CD4-positive, alpha-beta memory T cell (primary cell): ENCODE results near the gene PTEN. TPM values are rescaled to one million over a fixed set of nuclear protein-coding genes. Genes with fewer than 3 reads are reported as not detected.
A peak's percentile ranks its signal among the peaks of the same experiment; 100 is the strongest.
"Not testable (repeated sequence)": the region's sequence is repeated elsewhere in the genome, so short reads cannot be mapped to it uniquely, and the experiment has no call there.

Source experiments
- CTCF ChIA-PET: fragments of 350-600 bp; sonication (Branson Sonifier 250); formaldehyde crosslinking; loops from one replicate; lab custom pipeline; 2021; ENCODE audit warnings: inconsistent platforms; ENCODE audit not compliant: partially characterized antibody; lab: Charles Lee
- POLR2A ChIA-PET: fragments of 350-600 bp; sonication (Branson Sonifier 250); formaldehyde crosslinking; loops from one replicate; lab custom pipeline; 2021; ENCODE audit not compliant: partially characterized antibody; lab: Charles Lee
- DNase-seq, 5 donors: peaks; one replicate each; pipeline versions ENCODE4 v3.0.0 to v3.0.0-alpha.2; 2020 to 2022; ENCODE audit warnings: mixed read lengths in 1 of 5
- H3K27ac ChIP-seq: one replicate; pipeline ENCODE4 v1.7.0; 2013; ENCODE audit warnings: low read depth, low read length
- H3K27me3 ChIP-seq: 2 replicates; pipeline ENCODE4 v1.7.0; 2013; ENCODE audit warnings: mild to moderate bottlenecking, low read length, moderate library complexity; ENCODE audit not compliant: insufficient read depth
- H3K36me3 ChIP-seq: 2 replicates; pipeline ENCODE4 v1.7.0; 2013; ENCODE audit warnings: mild to moderate bottlenecking, low read length, moderate library complexity; ENCODE audit not compliant: insufficient read depth
- H3K4me1 ChIP-seq: 2 replicates; pipeline ENCODE4 v1.7.0; 2013; ENCODE audit warnings: mild to moderate bottlenecking, low read length, moderate library complexity; ENCODE audit not compliant: insufficient read depth
- H3K4me3 ChIP-seq, 2 donors: one replicate each; pipeline ENCODE4 v1.7.0; 2013; ENCODE audit warnings: low read length in 2 of 2, mild to moderate bottlenecking in 1 of 2
- H3K9me3 ChIP-seq, 2 donors: one replicate each; pipeline ENCODE4 v1.7.0; 2013; ENCODE audit warnings: low read length in 2 of 2, control low read depth in 1 of 2; ENCODE audit not compliant: control insufficient read depth in 1 of 2
- H3K27ac Mint-ChIP-seq, 7 donors: one replicate each; pipeline ENCODE4 v1.8.0; 2020 to 2021; ENCODE audit warnings: mixed read lengths in 7 of 7, mild to moderate bottlenecking in 6 of 7, inconsistent platforms in 3 of 7, moderate library complexity in 3 of 7
- H3K27me3 Mint-ChIP-seq, 2 donors: one replicate each; pipeline ENCODE4 v1.8.0; 2020 to 2021; ENCODE audit warnings: mixed read lengths in 2 of 2
- H3K36me3 Mint-ChIP-seq, 2 donors: one replicate each; pipeline ENCODE4 v1.8.0; 2020 to 2021; ENCODE audit warnings: mixed read lengths in 2 of 2, inconsistent platforms in 1 of 2, mild to moderate bottlenecking in 1 of 2
- H3K4me1 Mint-ChIP-seq, 4 donors: one replicate each; pipeline ENCODE4 v1.8.0; 2020 to 2021; ENCODE audit warnings: mixed read lengths in 4 of 4, mild to moderate bottlenecking in 1 of 4
- H3K4me3 Mint-ChIP-seq, 8 donors: one replicate each; pipeline ENCODE4 v1.8.0; 2020 to 2021; ENCODE audit warnings: mixed read lengths in 8 of 8, mild to moderate bottlenecking in 7 of 8, moderate library complexity in 6 of 8, inconsistent platforms in 3 of 8
- H3K9me3 Mint-ChIP-seq, 8 donors: one replicate each; pipeline ENCODE4 v1.8.0; 2020 to 2021; ENCODE audit warnings: mixed read lengths in 8 of 8, mild to moderate bottlenecking in 5 of 8, inconsistent platforms in 3 of 8, moderate library complexity in 1 of 8
- intact Hi-C: fragments of 100-400 bp; cut with micrococcal nuclease; formaldehyde crosslinking; loops from one replicate; pipeline ENCODE4 v1.15.1; 2023
- polyA plus RNA-seq, 2 donors: library from polyadenylated mRNA; unstranded; fragments of 300-500 nt; fragmentation: Illumina TruSeq; gene quantifications; one replicate each; pipeline ENCODE4 v1.2.3, GENCODE V29; 2021
- total RNA-seq, 2 experiments: library from RNA; stranded (reverse); gene quantifications; one replicate each; pipeline ENCODE4 v1.2.3, GENCODE V29; 2021

The PTEN gene
- total and polyA plus RNA-seq, 4 experiments from 2014 or later, result 25.1 to 84.8 (median 57.8) TPM

GRCh38 chr10:87869139-87869538, 5.7 kb downstream of the PTEN start:
- not testable (repeated sequence) for H3K27me3 ChIP-seq, H3K27me3 Mint-ChIP-seq, H3K27ac ChIP-seq, H3K9me3 ChIP-seq, H3K9me3 Mint-ChIP-seq, DNase-seq, H3K36me3 ChIP-seq, H3K4me3 ChIP-seq
- peak overlapping the region; percentile 21 to 78 (median 64) for H3K4me3 Mint-ChIP-seq
- H3K36me3 Mint-ChIP-seq, result peaks cover 12 to 32% of the 10 kb centered on the region in 2 donors
- POLR2A ChIA-PET, result interaction anchor here (1.0 kb wide), 1 partner anchor 51 kb away, joined by 4 read pairs; the partner anchor contains the start of gene ATAD1
- peak overlapping the region in 1 of 7 donors; percentile 30 for H3K27ac Mint-ChIP-seq
- CTCF ChIA-PET, result interaction anchor here (1.1 kb wide), 1 partner anchor 519 kb away, joined by 4 read pairs; no protein-coding TSS in a partner anchor
- H3K4me1 ChIP-seq, result peaks cover 79% of the 10 kb centered on the region
- intact Hi-C loops, result loop anchor here (10.0 kb wide), 1 partner anchor 816 kb away; no protein-coding TSS in a partner anchor
- peaks cover 49 to 88% (median 62%) of the 10 kb centered on the region in 4 donors for H3K4me1 Mint-ChIP-seq

GRCh38 chr10:87869773-87870551, 6.5 kb downstream of the PTEN start:
- CTCF ChIA-PET, result interaction anchor here (0.6 to 1.1 kb wide), 2 partner anchors 94 to 518 kb away, joined by 4 read pairs; no protein-coding TSS in a partner anchor
- H3K4me1 Mint-ChIP-seq, result peaks cover 52 to 89% (median 66%) of the 10 kb centered on the region in 4 donors

GRCh38 chr10:87872828-87873227, 9.4 kb downstream of the PTEN start:
- Mint-ChIP-seq H3K4me1 (peaks cover 46 to 73% (median 55%) of the 10 kb centered on the region in 4 donors), H3K4me3 (peak overlapping the region in 7 of 8 donors; percentile 3 to 52 (median 10)), H3K27me3 (no peaks in the 10 kb centered on the region), H3K36me3 (peaks cover 14 to 15% of the 10 kb centered on the region in 2 donors), H3K9me3 (no peaks in the 10 kb centered on the region), H3K27ac (no peak overlapping the region)
- ChIA-PET CTCF (interaction anchor here (1.4 kb wide), 1 partner anchor 516 kb away, joined by 3 read pairs; no protein-coding TSS in a partner anchor), POLR2A (interaction anchor here (6.0 kb wide), 1 partner anchor 10 kb away, joined by 42 read pairs; the partner anchor contains the start of genes KLLN and PTEN)
- no peaks in the 10 kb centered on the region for H3K9me3 ChIP-seq
- no peak for DNase-seq
- no peak overlapping the region for H3K27ac ChIP-seq
- no peak overlapping the region for H3K4me3 ChIP-seq
- no peaks in the 10 kb centered on the region for H3K36me3 ChIP-seq
- H3K4me1 ChIP-seq, result peaks cover 86% of the 10 kb centered on the region
- intact Hi-C loops, result no loop called here
- no peaks in the 10 kb centered on the region for H3K27me3 ChIP-seq

More at GRCh38 chr10:87869773-87870551, 6.5 kb downstream of the PTEN start:
- intact Hi-C loops, result loop anchor here (10.0 kb wide), 1 partner anchor 815 kb away; no protein-coding TSS in a partner anchor
- Histone ChIP-seq H3K4me3 (no peak overlapping the region), H3K9me3 (no peaks in the 10 kb centered on the region), H3K36me3 (no peaks in the 10 kb centered on the region), H3K27ac (no peak overlapping the region), H3K27me3 (no peaks in the 10 kb centered on the region), H3K4me1 (peaks cover 87% of the 10 kb centered on the region)
- no peak overlapping the region for H3K27ac Mint-ChIP-seq
- H3K9me3 Mint-ChIP-seq, result no peaks in the 10 kb centered on the region
- POLR2A ChIA-PET, result interaction anchor here (6.0 kb wide), 1 partner anchor 7 kb away, joined by 42 read pairs; the partner anchor contains the start of genes KLLN and PTEN
- peak overlapping the region in 6 of 8 donors; percentile 6 to 75 (median 28) for H3K4me3 Mint-ChIP-seq
- H3K36me3 Mint-ChIP-seq, result peaks cover 12 to 24% of the 10 kb centered on the region in 2 donors
- H3K27me3 Mint-ChIP-seq, result no peaks in the 10 kb centered on the region
- no peak for DNase-seq

- peak overlapping the region in 4 of 8 donors; percentile 31 to 62 (median 50) for H3K4me3 Mint-ChIP-seq
- H3K4me1 Mint-ChIP-seq, result peaks cover 46 to 73% (median 54%) of the 10 kb centered on the region in 4 donors
- Histone ChIP-seq H3K4me3 (no peak overlapping the region), H3K27me3 (no peaks in the 10 kb centered on the region), H3K4me1 (peaks cover 79% of the 10 kb centered on the region), H3K36me3 (no peaks in the 10 kb centered on the region), H3K27ac (no peak overlapping the region), H3K9me3 (no peaks in the 10 kb centered on the region)
- H3K36me3 Mint-ChIP-seq, result peaks cover 18% of the 10 kb centered on the region in 2 donors
- no peak overlapping the region for H3K27ac Mint-ChIP-seq
- ChIA-PET POLR2A (interaction anchor here (0.6 to 6.0 kb wide), 2 partner anchors 11 to 1960 kb away, joined by 3 to 42 read pairs; partner anchors contain the start of genes KLLN and PTEN), CTCF (interaction anchor here (1.4 kb wide), 1 partner anchor 515 kb away, joined by 3 read pairs; no protein-coding TSS in a partner anchor)
- no peaks in the 10 kb centered on the region for H3K9me3 Mint-ChIP-seq
- H3K27me3 Mint-ChIP-seq, result no peaks in the 10 kb centered on the region
- no peak for DNase-seq
- intact Hi-C loops, result no loop called here
Observed at GRCh38 chr10:87873656-87874055, 10.2 kb downstream of the PTEN start.

DNA sequence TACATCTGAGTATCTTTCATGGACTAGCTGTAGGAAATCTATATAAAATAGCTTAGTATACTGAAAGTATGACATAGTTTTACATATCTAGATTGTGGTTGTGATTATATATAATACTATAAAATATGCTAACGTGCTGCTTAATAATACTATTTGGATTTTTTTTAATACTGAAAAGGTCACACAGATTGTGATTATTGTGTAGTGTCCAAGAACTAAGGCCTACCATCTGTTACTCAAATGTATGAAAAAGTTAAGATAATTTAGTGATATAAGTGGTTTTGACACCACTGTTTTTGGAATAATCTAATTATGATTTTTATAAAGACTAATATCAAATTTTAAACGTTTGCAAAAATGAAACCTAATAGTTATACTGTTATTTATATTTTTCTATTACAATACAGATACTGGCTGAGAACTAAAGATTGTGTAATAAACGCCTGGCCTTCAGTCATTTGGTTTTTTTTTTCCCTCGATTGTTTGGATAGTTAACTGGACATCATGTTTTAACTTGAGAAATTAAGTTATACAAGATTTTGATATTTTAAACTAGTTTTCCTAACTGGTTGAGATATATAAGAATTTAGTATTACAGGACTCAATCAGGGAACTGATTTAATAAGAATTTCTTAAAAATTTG, 12.6 kb downstream of the PTEN start:
- Mint-ChIP-seq H3K27ac (no peak overlapping the region), H3K9me3 (peaks cover 0 to 6% (median 0%) of the 10 kb centered on the region in 8 donors), H3K36me3 (peaks cover 26 to 32% of the 10 kb centered on the region in 2 donors), H3K27me3 (no peaks in the 10 kb centered on the region), H3K4me3 (peak overlapping the region in 1 of 8 donors; percentile 18), H3K4me1 (peaks cover 37 to 62% (median 47%) of the 10 kb centered on the region in 4 donors)
- no peak for DNase-seq
- POLR2A ChIA-PET, result interaction anchor here (6.0 kb wide), 1 partner anchor 13 kb away, joined by 42 read pairs; the partner anchor contains the start of genes KLLN and PTEN
- intact Hi-C loops, result no loop called here
- Histone ChIP-seq H3K4me1 (peaks cover 62% of the 10 kb centered on the region), H3K27ac (no peak overlapping the region), H3K27me3 (no peaks in the 10 kb centered on the region), H3K4me3 (no peak overlapping the region), H3K9me3 (no peaks in the 10 kb centered on the region), H3K36me3 (no peaks in the 10 kb centered on the region)
- CTCF ChIA-PET, result no interaction called here

GRCh38 chr10:87878664-87879459, 15.4 kb downstream of the PTEN start:
- Mint-ChIP-seq H3K36me3 (peaks cover 38 to 41% of the 10 kb centered on the region in 2 donors), H3K4me3 (peak overlapping the region in 3 of 8 donors; percentile 4 to 36 (median 5)), H3K27ac (peak overlapping the region in 1 of 7 donors; percentile 19), H3K4me1 (peaks cover 30 to 56% (median 39%) of the 10 kb centered on the region in 4 donors), H3K27me3 (no peaks in the 10 kb centered on the region), H3K9me3 (peaks cover 0 to 12% (median 3%) of the 10 kb centered on the region in 8 donors)
- H3K9me3 ChIP-seq, result no peaks in the 10 kb centered on the region
- H3K4me3 ChIP-seq, result no peak overlapping the region
- H3K27ac ChIP-seq, result no peak overlapping the region
- DNase-seq, result no peak
- H3K27me3 ChIP-seq, result no peaks in the 10 kb centered on the region
- ChIA-PET POLR2A (interaction anchor here (3.4 kb wide), 1 partner anchor 17 kb away, joined by 12 read pairs; the partner anchor contains the start of genes KLLN and PTEN), CTCF (interaction anchor here (1.2 kb wide), 1 partner anchor 17 kb away, joined by 3 read pairs; no protein-coding TSS in a partner anchor)
- peaks cover 52% of the 10 kb centered on the region for H3K4me1 ChIP-seq
- no peaks in the 10 kb centered on the region for H3K36me3 ChIP-seq
- intact Hi-C loops, result no loop called here
